ENCODE results near the gene RAPGEF1.

GRCh38 chr9:131757549-131757948 is 17.7 kb upstream of the RAPGEF1 start:
- TF ChIP-seq ZNF138 (tag by site-specific recombination; IDR thresholded peaks at IDR 0.05; ENCODE audit: borderline replicate concordance) (no peak), SP2 (tag by site-specific recombination; IDR thresholded peaks at IDR 0.05) (no peak), EGR2 (tag by site-specific recombination; IDR thresholded peaks at IDR 0.05; ENCODE audit: low read depth) (no peak), ZBTB7A (tag by site-specific recombination; IDR thresholded peaks at IDR 0.05; ENCODE audit: low read depth) (no peak)
